ENCODE results near the gene DRGX.

DRGX gene

DNA sequence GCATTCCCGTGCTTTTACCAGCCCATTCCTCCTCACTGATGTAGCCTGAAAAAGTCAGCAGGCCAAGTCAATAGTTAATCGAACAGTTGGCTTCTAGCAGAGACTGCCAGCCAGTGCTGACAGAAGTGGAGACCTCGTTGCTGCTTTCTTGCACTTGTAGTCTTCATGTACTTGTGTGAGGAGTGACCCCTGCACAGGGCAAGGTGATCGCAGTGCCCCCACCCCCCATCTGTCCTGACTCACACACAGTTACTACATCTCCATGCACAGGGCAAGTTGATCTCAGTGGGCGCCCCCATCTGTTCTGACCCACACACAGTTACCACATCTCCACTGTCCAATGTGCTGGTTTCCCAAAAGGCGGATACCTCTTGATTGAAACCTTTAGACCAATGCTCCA is 62.7 kb downstream of the DRGX start:
- no peak for DNase-seq

DNA sequence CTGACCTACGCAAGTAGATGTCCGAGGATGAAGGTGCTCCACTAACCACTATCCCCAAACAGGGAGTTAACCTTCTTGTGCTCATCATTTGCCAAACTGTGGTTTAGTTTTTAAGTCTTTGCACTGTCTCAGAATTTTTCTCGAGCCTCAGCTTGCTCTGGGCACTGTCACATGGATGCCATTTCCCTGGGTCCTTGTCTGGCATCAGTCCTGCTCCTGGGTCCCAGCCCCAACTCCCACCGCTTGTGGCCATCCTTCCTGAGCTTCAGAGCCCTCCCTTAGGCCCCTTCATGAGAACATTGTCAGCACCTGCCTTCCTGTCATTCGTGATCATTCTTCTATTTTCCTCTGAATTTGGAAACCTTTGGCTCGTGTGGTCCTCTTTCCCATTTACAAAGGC is 63.1 kb downstream of the DRGX start:
- no peak for DNase-seq

DNA sequence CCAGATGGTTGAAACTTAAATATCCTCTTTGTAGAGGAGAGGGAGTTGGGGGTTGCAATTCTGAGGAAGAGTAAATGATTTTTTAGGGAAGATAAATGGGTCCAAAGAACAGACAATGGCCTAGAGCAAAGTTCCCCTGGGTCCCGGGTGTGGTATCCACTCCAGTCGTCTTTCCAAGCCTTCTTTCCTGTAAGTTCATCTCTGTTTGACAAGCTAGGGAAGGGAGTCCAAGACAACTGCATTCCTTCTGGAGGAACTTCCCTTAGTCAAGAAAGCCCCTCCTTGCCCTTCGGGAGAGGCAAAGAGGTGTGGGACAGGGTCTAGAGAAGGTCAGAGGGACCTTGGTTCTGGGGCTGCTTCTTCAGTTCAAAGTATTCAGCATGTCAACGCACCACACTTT is 63.6 kb downstream of the DRGX start:
- DNase-seq, result no peak

DNA sequence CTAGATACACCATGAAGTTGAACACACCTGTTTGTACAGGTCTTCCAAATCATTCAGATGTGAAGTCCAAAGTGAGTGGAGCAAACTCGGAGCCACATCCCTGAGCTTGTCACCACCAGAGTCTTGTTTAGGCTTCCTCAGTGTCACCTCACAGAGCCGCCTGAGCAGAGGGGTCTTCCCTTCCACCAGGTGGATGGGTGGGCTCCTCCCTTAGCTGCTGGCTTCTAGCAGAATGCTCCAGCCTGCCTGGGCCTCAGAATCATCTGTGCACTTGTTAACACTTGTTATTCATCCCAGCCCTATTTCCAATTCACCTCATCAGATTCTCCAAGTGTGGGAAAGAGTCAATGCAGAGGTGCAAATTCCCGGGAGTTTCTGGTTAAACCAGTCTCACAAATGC is 64.5 kb downstream of the DRGX start:
- no peak for DNase-seq

DNA sequence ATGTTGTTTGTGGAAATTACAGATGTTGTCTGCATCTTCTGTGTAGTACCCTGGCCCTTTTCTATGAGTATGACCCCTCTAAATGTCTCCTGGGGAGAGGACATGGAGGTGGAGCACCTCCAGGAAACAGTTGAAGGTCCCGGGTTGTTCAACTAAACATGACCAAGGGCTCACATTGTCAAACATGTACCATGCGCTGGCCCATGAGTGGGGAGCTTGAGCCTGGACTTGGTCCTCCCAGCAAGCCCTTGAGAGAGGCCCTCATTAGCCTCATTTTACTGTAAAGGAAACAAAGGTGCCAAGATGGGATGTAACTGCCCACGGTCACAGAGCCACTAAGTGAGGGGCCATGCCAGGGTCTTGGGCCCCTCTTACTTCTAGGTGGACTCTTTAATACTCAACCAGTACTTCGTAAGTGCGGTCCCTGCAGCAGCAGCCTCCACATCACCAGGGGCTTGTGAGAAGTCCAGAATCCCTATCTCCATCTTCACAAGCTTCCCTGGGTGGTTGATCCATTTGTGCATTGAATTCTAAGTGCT is 65.7 kb downstream of the DRGX start:
- DNase-seq, result no peak

DNA sequence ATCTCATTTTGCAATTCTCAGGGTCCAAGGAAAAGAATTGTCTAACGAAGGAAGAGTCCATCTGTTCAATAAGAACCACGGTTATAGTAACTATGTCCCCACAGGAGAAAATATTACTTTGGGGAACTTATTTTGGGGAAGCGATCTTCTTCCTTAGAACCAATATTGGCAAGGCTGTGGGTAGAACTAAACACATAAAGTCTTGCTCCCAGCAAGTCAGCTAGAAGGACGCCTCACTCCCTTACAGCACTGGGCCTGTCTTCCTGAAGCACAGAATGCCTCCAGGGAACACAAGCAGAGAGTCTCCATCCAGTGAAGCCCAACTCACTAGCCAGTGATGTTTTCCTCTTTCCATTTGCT is 66.8 kb downstream of the DRGX start:
- no peak for DNase-seq

DNA sequence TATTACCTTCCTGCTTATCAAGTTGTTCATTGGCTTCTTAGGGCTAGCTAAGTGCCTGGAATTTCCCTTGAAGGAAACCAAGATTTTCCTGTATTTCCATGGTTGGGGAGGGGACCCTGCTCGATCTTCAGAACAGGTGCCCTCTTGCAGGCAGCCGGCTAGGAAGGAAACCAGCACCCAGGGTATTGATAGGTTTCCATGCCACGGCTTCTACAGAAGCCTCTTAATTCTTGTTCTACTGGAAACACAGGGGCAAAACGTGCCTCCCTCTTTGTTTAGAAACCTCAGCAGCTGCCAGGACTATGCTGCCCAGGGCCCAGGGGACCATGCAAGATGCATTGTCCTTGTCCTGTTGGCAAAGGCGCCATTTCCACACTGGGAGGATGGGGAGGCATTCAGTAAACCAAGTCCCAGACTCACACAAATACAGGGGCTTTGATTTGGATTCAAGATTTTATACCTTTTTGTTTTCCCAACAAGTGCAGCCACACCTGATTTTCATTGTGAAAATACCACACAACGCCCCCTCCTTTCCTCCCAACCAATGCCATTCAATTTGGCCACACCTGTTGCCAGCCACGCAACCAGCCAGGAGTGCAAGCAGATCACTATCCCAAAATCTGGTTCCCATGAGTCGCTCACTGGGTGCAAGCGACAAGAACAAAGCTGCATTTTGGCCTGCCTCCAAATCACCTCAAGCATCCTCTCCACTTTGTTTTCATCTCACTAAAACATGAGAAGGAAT is 67.3 kb downstream of the DRGX start:
- no peak for DNase-seq

DNA sequence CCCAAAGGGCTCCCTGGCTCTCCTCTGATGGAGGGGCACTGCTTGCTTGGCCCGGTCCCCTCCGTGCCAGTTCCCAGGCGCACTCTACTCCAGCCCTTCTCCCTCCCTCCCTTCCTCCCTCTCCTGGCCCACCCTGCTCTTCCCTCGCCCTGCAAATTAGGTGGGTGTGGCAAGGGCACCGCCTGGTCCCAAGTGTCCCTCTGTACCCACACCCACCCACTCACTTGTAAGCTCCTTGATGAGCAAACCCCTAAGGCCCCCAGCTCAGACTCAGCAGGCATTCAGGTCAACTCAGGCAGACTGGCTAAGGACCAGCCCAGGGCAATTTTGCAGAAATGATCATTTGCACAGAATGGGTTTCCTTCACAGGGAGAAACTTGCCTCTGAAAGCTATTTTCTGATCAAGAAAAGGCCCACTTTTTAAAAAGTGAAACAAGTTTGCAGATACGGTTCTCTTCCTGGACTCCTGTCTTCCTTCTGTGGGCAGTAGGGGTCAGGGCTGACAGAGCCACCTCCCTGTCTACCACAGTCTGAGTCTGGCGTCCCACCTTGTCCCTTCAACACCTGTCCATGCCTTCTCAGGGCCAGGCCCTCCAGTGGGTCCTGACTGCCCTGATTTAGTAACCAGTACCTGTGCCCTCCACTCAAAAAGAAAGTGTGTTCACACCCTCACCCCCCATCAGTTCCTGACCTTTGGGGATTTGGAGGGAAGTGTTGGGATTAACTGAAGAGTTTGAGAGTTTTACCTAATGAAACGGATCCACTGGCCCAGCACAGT is 68.7 kb downstream of the DRGX start:
- DNase-seq, result no peak

DNA sequence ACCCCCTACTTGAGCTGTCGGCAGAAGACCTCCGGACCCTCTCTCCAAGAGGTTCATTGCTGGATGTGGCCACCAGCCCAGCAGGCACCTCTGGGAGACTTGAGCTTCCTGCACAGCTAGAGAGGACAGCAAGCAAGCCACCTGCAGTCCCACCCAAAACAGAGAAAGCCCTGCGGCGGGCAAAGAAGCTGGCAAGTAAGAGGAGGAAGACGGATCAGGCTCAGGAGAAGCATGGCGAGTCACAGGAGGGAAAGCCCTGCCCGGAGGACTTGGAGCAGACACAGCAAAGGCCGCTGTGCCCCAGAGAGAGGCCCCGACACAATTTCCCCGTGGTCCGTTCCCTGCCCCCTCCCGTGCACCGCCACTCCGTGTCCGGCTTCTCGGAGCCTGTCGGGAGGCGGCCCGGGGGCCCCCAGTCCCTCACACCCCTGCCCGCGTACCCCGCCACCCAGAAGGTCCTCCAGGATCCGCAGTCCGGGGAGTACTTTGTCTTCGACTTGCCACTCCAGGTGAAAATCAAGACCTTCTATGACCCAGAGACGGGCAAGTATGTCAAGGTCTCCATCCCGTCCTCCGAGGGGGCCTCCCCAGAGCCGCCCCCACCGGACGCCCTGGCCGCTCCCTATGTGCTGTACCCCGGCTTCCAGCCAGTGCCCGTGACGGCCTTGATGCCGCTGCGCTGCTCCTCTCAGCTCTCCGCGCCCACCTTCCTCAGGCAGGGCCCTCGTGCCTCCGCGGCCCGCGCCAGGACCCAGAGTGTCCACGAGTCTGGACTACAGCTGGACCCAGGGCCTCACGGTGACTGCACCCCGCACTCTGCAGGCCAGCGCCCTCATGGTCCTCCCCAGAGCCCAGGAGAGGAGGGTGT is 69.7 kb downstream of the DRGX start:
- no peak for DNase-seq

DNA sequence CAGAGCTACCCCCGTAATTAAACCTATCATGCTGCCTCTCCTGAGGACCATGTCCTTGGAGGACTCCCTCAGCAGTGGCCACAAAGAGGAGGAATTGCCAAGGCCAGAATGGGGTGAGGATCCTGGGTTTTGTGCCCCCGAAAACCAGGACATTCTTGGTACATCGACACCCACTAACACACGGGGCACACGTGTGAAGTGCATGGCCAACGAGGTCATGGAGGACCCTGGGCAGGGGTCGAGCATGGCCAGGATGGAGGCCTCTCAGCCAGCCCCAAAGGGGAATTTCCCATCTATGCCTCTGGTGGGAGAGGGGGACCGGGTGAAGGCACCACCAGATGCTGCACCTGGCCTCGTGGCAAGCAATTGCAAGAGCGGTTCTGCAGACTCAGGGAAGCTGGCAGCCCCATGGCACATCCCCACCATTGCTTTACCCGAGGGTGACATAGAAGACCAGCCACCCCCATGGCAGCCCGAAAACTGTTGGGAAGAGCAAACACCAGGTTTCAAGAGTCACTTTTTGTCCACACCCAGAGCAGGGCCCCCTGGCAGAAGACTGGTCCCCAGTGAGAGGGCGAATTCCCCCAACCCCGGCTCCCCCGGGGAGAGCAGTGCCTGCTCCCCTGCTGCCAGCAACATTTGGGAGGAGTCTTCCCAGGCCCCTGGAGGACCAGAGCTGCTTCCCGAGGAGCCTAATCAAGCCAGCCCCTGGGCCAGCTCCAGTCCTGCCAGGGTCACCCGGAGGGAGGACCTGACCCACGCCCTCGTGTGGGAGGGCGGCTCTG is 70.6 kb downstream of the DRGX start:
- DNase-seq, result no peak

DNA sequence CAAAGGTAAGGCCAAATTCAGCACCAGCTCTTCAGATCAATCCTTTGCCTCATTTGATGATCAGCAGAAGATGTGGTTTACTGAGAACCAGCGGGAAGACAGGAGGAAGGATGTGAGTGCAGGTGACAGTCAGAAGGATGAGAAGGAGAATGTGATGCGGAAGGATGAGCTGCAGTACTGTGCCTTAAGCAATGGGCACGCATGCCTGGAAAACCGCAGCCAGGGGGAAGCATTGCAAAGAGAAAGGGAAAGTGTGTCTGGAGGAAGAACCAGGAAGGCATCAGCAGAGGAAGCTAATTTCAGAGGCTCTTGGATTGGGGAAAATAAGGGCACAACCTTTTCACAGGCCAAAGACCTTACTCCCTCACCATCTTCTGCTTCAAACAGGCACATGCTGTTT is 71.2 kb downstream of the DRGX start:
- DNase-seq, result no peak

DNA sequence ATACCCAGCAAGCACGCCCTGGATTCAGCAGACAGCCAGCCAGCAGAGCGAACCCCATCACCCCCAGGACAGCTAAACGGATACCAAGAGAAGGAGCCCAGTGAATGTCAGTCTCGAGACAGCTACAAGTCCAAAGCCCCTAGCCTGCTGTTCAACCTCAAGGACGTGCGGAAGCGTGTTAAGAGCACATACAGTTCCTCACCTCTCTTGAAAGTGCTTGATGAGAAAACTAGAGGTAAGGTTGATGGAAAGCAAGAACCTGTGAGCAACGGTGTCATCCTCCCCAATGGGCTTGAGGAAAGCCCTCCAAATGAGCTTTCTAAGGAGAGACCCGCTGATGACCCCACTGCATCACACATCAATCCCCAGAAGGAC is 72.0 kb downstream of the DRGX start:
- no peak for DNase-seq

DNA sequence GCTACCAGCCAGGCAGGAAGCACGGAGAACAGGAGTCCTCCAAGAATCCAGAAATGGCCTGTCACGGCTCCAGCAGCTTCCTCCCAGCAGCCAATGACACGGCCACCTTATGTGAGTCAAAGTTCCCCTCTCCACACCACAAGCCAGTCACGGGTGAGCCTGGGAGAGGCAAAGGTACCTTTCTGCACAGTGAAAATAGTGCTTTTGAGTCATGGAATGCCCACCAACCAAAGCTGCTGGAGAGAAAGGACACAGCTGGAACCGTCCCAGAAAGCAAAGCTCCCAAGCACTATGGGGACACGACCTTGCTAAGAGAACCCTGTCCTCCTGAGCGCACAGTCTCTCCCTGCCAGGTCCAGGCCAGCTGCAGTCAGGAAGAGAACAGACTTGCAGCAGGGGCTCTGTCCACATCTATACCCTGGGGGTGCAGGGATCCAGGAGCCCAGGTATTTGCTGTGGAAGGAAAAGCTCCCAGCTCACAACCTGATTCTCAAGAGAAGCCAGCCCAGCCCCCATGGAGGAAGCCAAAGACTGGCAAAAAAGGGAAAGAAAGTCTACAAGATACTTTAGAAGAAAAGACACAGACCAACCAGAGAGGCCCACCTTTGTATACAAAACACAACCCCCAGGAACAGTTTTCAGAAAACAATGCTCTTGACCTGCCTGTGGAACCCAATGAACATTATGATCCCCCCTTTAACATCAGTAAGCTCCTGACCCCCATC is 72.6 kb downstream of the DRGX start:
- no peak for DNase-seq

DNA sequence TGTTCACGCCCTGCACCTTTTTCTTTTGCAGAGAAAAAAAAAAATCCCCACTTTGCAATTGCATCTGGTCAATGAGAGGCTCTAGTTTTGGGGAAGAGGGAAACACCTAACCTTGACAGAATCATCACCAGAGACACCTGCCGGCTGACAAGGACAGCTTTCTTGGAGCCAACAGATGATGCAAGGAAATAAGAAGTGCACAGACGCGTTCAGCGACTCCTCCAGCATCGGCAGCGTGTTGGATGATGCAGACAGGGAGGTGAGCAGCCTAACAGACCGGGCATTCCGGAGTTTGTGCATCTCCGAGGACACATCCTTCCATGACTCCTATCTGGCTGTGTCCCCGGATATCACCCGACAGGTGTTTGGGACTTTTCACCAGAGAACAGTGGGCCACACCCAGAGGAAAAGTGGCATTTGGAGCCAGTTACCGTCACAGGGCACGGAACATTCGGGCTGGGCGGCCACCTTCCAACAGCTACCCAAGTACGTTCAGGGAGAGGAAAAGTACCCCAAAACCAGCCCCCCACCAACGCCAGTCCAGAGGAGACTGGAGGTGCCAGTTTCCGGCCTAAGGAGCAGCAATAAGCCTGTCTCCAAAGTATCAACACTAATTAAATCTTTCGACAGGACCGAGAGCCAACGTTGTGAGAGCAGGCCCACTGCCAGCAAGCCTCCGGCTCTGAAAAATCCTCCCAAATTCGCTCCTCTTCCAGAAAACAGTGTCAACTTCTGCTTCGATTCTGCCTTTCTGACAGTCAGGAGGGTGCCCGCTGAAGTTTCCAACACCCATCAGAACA is 73.3 kb downstream of the DRGX start:
- no peak for DNase-seq

DNA sequence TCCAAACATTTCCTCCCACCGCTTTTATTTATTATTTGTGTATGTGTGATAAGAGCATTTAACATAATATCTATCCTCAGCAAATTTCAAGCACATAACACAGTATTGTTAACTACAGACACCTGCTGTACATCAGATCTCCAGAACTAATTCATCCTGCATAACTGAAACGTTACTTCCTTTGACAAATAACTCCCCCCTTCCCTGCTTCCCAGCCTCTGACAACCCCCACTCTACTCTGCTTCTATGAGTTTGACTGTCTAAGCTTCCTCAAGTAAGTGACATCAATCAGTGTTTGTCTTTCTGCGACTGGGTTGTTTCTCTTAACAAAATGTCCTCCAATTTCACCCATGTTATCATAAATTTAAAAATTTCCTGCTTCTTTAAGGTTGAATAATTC is 74.9 kb downstream of the DRGX start:
- no peak for DNase-seq

DNA sequence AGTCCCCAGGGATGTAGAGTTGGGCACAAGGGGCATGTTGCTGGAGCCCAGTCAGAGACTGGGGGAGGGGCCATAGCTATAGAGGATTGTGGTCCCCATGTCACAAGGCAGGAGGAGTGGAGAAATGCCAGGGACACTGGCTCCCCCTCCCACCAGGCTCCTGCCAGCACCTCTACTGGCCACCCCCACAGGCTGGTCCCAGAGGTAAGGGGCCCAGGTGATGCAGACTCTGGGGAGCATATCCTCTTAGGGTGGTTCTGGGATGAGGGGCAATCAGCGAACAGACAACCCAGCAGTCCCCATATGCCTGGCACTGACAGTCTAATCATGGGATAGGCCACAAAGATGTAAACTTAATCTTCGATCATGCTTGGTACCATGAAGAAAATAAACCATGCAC is 75.7 kb downstream of the DRGX start:
- DNase-seq, result no peak

DNA sequence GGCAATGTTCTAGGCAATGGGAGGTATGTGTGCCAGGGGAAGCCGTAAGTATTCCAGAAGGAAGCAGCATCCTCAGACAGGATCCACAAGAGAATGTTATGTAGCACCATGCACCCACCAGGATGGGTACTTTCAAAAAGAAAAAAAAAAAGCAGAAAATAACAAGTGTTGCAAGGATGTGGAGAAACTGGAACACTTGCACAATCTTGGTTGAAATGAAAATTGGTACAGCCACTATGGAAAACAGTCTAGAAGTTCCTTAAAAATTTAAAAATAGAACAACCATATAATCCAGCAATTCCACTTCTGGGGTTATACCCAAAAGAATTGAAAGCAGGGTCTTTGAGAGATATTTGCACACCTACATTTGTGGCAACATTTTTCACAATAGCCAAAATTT is 76.7 kb downstream of the DRGX start:
- no peak for DNase-seq

DNA sequence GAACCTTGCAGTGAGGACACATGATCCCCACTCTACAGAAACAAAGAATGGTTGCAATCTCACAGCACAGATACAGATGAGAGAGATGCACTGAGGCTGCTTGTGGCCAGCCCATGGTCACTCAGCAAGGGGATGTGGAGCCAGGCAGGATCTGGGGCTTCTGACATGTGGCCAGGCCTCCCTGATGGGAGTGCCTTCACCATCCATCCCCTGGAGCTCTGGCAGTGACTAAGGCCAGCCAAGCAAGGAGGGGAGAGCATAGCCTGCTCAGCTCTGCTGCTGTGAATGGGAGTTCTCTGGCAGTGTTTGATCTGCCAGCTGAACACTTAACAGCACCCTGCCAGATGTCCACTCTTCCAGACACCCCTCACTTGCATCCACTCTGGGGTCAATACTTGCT is 77.1 kb downstream of the DRGX start:
- no peak for DNase-seq

DNA sequence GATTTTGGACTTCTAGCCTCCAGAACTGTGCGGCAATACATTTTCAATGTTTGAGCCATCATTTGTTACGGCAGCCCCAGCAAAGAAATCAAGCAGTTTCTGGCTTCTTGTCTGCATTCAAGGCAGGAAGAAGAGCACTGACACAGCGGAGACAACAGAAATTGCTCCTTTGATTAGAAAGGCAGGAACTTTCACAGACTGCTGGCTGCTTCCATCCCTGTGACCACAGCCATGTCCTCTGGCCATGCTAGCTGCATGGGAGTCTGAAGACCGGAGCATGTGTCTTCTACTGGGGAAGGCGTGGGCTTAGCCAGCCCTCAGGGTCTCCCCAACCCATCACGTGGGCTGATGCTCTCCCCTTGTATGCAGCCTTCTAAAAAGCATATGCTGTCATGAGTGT is 77.9 kb downstream of the DRGX start:
- DNase-seq, result no peak

DNA sequence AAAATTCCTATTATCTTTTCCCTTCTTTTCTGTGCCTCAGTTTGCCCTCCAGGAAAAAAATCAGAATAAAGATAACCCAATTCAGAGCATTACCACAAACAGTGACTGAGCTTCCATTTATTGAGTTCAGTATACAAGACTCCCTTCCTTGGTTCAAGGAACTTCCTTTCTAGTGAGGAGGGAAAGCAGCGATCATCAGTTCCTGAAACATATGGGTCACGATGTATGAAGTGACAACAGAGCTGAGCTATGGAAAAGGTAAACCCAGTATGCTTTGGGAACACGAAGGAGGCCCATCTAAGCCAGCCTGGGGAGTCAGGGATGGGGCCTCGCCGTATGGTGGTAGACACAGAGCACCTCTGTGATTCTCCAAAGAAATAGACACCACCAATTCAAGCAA is 81.1 kb downstream of the DRGX start:
- DNase-seq, result no peak

Measured in stimulated activated naive CD4-positive, alpha-beta T cell treated with Interleukin-2 at 50 U/mL for 16 hours (primary cell).